CD4-positive, alpha-beta T cell (primary cell): ENCODE measurements around the gene CAPRIN2. TPM values are rescaled to one million over a fixed set of nuclear protein-coding genes. Genes with fewer than 3 reads are reported as not detected.

Experiments
- ATAC-seq: fragments of 200-7000 bp; cut with Tn5 transposase; one replicate; pipeline ENCODE4 v1.10.0; 2022; ENCODE audit warnings: mild to moderate bottlenecking; ENCODE audit not compliant: poor library complexity
- CTCF ChIA-PET: fragments of 350-600 bp; sonication (Branson Sonifier 250); formaldehyde crosslinking; loops from one replicate; lab custom pipeline; 2021; ENCODE audit warnings: antibody characterized with exemption, inconsistent platforms; lab: Charles Lee
- POLR2A ChIA-PET: fragments of 350-600 bp; sonication (Branson Sonifier 250); formaldehyde crosslinking; loops from one replicate; lab custom pipeline; 2021; ENCODE audit warnings: antibody characterized with exemption, inconsistent platforms; lab: Charles Lee
- DNase-seq, 14 experiments: peaks; one replicate each; pipeline ENCODE4 v3.0.0-alpha.2; 2013 to 2020; ENCODE audit warnings: mixed read lengths in 2 of 14
- H3K27ac ChIP-seq, 2 donors: one replicate each; pipeline versions ENCODE4 v1.5.1 to v1.7.0; 2013; ENCODE audit warnings: low read length in 2 of 2, low read depth in 1 of 2, mild to moderate bottlenecking in 1 of 2
- H3K27me3 ChIP-seq, 2 experiments: 1 replicate in 1 of 2; 2 replicates in 1 of 2; pipeline versions ENCODE4 v1.6.1 to v1.7.0; 2013; ENCODE audit warnings: low read length in 2 of 2, control low read depth in 1 of 2, mild to moderate bottlenecking in 1 of 2, moderate library complexity in 1 of 2; ENCODE audit not compliant: insufficient read depth in 2 of 2, control insufficient read depth in 1 of 2
- H3K36me3 ChIP-seq: one replicate; pipeline ENCODE4 v1.6.1; 2013; ENCODE audit warnings: low read length, control low read depth; ENCODE audit not compliant: insufficient read depth
- H3K4me1 ChIP-seq: one replicate; pipeline ENCODE4 v1.6.1; 2013; ENCODE audit warnings: low read length, control low read depth; ENCODE audit not compliant: insufficient read depth
- H3K4me3 ChIP-seq: one replicate; pipeline ENCODE4 v1.5.1; 2013; ENCODE audit warnings: mild to moderate bottlenecking, low read length, moderate library complexity
- H3K9me3 ChIP-seq, 2 experiments: 1 replicate in 1 of 2; 2 replicates in 1 of 2; pipeline versions ENCODE4 v1.6.1 to v1.7.0; 2013; ENCODE audit warnings: low read length in 2 of 2, mild to moderate bottlenecking in 2 of 2, control low read depth in 1 of 2, moderate library complexity in 1 of 2; ENCODE audit not compliant: control insufficient read depth in 1 of 2, insufficient read depth in 1 of 2
- H3K27ac Mint-ChIP-seq: one replicate; pipeline ENCODE4 v1.8.0; 2020; ENCODE audit warnings: mixed read lengths
- H3K27me3 Mint-ChIP-seq: one replicate; pipeline ENCODE4 v1.8.0; 2021; ENCODE audit warnings: mixed read lengths
- H3K36me3 Mint-ChIP-seq: one replicate; pipeline ENCODE4 v1.8.0; 2021; ENCODE audit warnings: low read depth, mixed read lengths
- H3K4me1 Mint-ChIP-seq: one replicate; pipeline ENCODE4 v1.8.0; 2021; ENCODE audit warnings: low read depth, mixed read lengths
- H3K4me3 Mint-ChIP-seq: one replicate; pipeline ENCODE4 v1.8.0; 2020; ENCODE audit warnings: mild to moderate bottlenecking, mixed read lengths
- H3K9me3 Mint-ChIP-seq: one replicate; pipeline ENCODE4 v1.8.0; 2020; ENCODE audit warnings: mixed read lengths
- CTCF ChIP-seq: fragments of 200-600 bp; IDR thresholded peaks from one replicate; pipeline ENCODE4 v1.8.0; 2022; ENCODE audit warnings: antibody characterized with exemption, mild to moderate bottlenecking
- intact Hi-C, 2 experiments: fragments of 100-400 bp; cut with DNase I in 1 of 2; cut with micrococcal nuclease in 1 of 2; formaldehyde crosslinking; loops; one replicate each; pipeline versions ENCODE4 v1.15.1 to v1.9.0; 2023 to 2025; cut with DNase I, micrococcal nuclease
- total RNA-seq, 174 experiments: library from RNA in 2 of 174; stranded (reverse) in 2 of 174; gene quantifications; one replicate each; pipeline ENCODE4 v1.2.3 and lab custom pipeline; 2021 to 2026

The CAPRIN2 gene
- total RNA-seq, 2 experiments from 2014 or later: 21.2 to 24.6 TPM

- H3K27ac ChIP-seq: no peak overlapping the region
- POLR2A ChIA-PET: no interaction called here
- no peak for TF ChIP-seq CTCF
- H3K36me3 ChIP-seq: no peaks in the 10 kb centered on the region
- Mint-ChIP-seq H3K9me3 (no peaks in the 10 kb centered on the region), H3K36me3 (no peaks in the 10 kb centered on the region), H3K27ac (no peak overlapping the region), H3K27me3 (peaks cover 40% of the 10 kb centered on the region), H3K4me1 (no peaks in the 10 kb centered on the region), H3K4me3 (no peak overlapping the region)
- H3K9me3 ChIP-seq: peaks cover 0 to 3% of the 10 kb centered on the region in 2 experiments
- DNase-seq (no peak), ATAC-seq (no peak)
- H3K4me3 ChIP-seq: no peak overlapping the region
- intact Hi-C loops: no loop called here
- H3K27me3 ChIP-seq: peaks cover 3 to 5% of the 10 kb centered on the region in 2 experiments
- H3K4me1 ChIP-seq: no peaks in the 10 kb centered on the region
- CTCF ChIA-PET: no interaction called here
Measured at GRCh38 chr12:30779178-30779577, 24.4 kb upstream of the CAPRIN2 start.

DNA sequence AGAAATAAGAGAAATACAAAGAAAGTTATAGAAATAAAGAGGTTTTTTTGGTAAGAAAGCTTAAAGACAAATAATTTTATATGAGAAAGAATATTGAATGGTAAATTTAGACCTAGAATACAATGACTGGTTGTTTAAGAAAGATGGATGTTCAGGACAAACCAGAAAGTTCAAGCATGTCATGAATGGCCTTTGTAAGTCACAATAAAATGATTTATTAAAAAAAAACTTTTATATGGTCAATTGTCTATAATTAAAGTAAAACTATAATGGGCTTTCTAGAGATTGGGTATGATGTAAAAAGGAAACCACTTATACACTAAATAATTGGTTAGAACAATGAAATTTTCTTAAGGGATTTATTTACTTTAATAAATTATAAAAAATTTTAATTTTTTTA, 19.8 kb upstream of the CAPRIN2 start:
- H3K9me3 Mint-ChIP-seq: no peaks in the 10 kb centered on the region
- Histone ChIP-seq H3K9me3 (peaks cover 0 to 3% of the 10 kb centered on the region in 2 experiments), H3K27ac (no peak overlapping the region), H3K4me1 (no peaks in the 10 kb centered on the region), H3K27me3 (peaks cover 0 to 7% of the 10 kb centered on the region in 2 experiments), H3K36me3 (no peaks in the 10 kb centered on the region), H3K4me3 (no peak overlapping the region)
- no peaks in the 10 kb centered on the region for H3K4me1 Mint-ChIP-seq
- no peaks in the 10 kb centered on the region for H3K36me3 Mint-ChIP-seq
- no peak for DNase-seq
- H3K27ac Mint-ChIP-seq: no peak overlapping the region
- H3K27me3 Mint-ChIP-seq: peaks cover 33% of the 10 kb centered on the region
- intact Hi-C loops: no loop called here
- TF ChIP-seq CTCF: no peak
- no peak for ATAC-seq
- H3K4me3 Mint-ChIP-seq: no peak overlapping the region
- POLR2A ChIA-PET: interaction anchor here (1.6 kb wide), 1 partner anchor 20 kb away, joined by 5 read pairs; the partner anchor contains the start of gene CAPRIN2
- CTCF ChIA-PET: interaction anchor here (0.9 kb wide), 1 partner anchor 16 kb away, joined by 3 read pairs; no protein-coding TSS in a partner anchor

DNA sequence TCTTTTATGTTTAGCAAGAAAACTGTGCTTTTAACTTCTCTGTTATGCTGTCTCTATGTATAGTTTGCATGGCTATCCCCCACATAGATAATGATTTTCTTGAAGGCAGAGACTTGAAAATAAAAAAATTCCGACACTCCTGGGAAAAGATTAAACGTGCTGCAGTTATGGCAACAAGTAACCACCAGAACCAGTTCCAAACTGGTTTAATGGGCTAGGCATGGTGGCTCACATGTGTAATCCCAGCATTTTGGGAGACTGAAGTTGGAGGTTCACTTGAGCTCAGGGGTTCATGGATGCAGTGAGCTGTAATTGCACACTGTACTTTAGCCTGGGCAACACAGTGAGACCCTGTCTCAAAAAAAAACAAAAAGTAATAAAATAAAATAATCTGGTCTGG, 15.1 kb upstream of the CAPRIN2 start:
- peaks cover 11% of the 10 kb centered on the region for H3K27me3 Mint-ChIP-seq
- no peak overlapping the region for H3K27ac ChIP-seq

More for the DNA sequence above, 15.1 kb upstream of the CAPRIN2 start:
- Mint-ChIP-seq H3K4me3 (no peak overlapping the region), H3K27ac (no peak overlapping the region), H3K9me3 (no peaks in the 10 kb centered on the region), H3K36me3 (no peaks in the 10 kb centered on the region), H3K4me1 (no peaks in the 10 kb centered on the region)
- ChIA-PET POLR2A (no interaction called here), CTCF (no interaction called here)
- H3K9me3 ChIP-seq: no peaks in the 10 kb centered on the region
- ATAC-seq: no peak
- no peaks in the 10 kb centered on the region for H3K36me3 ChIP-seq
- DNase-seq: no peak
- no peaks in the 10 kb centered on the region for H3K4me1 ChIP-seq
- H3K27me3 ChIP-seq: peaks cover 0 to 6% of the 10 kb centered on the region in 2 experiments
- intact Hi-C loops: loop anchor here in 1 of 2 experiments (10.0 kb wide), 1 partner anchor 1985 kb away; the partner anchor contains the start of gene YARS2
- H3K4me3 ChIP-seq: no peak overlapping the region
- no peak for TF ChIP-seq CTCF
